ENCODE measurements around the gene SYT8.
"Not testable (repeated sequence)": the region's sequence is repeated elsewhere in the genome, so short reads cannot be mapped to it uniquely, and the experiment has no call there.

The SYT8 gene

GRCh38 chr11:1875851-1876301 is 41.1 kb downstream of the SYT8 start:
- not testable (repeated sequence) for DNase-seq

- DNase-seq, result no peak
These were observed 41.7 kb downstream of the SYT8 start for GRCh38 chr11:1876361-1877063.

GRCh38 chr11:1877211-1878136 is 42.7 kb downstream of the SYT8 start:
- no peak for DNase-seq

- DNase-seq, result no peak
These were observed 43.6 kb downstream of the SYT8 start for GRCh38 chr11:1878137-1879031.

GRCh38 chr11:1879342-1879940 is 44.7 kb downstream of the SYT8 start:
- no peak for DNase-seq

- DNase-seq, result no peak
These were observed 45.3 kb downstream of the SYT8 start for GRCh38 chr11:1879941-1880720.

- DNase-seq, result no peak
These were observed 46.1 kb downstream of the SYT8 start for GRCh38 chr11:1880746-1881441.

- no peak for DNase-seq
These were observed 46.9 kb downstream of the SYT8 start for GRCh38 chr11:1881442-1882264.

- no peak for DNase-seq
These were observed 47.8 kb downstream of the SYT8 start for GRCh38 chr11:1882265-1883238.

- DNase-seq, result no peak
These were observed 48.8 kb downstream of the SYT8 start for GRCh38 chr11:1883346-1884302.

- DNase-seq, result no peak
These were observed 49.5 kb downstream of the SYT8 start for GRCh38 chr11:1884303-1884700.

GRCh38 chr11:1886551-1886950 is 51.8 kb downstream of the SYT8 start:
- DNase-seq, result not testable (repeated sequence)
